ENCODE measurements around the gene ADAD2.

Gene ADAD2

DNA sequence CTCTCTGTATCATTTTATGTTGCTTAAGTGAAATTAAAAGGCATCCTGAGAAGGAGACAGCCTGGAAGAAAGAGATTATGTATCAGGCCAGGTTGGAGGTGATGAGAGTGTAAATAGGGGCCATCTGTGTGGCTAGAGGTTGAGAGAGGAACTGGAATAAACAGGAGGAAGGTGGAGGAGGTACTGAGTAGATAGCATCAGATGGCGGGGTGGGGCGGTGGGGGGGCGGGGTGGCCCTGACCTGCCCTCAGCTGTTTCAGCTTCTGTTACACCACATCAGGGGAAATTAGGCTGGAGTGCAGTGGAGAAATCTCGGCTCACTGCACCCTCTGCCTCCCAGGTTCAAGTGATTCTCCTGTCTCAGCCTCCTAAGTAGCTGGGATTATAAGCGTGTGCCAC is 55.7 kb downstream of the ADAD2 start:
- DNase-seq (ENCODE audit: low spot score): no peak

All from activated CD4-positive, alpha-beta T cell treated with anti-CD3 and anti-CD28 coated beads, Interleukin-2, Interleukin-4, amounts not matched to agents 100 ng/mL and 50 ng/mL, durations not matched to agents 16 hours and 8 hours (primary cell).